GM18499 (cell line): ENCODE results near the gene EMC10.

Source experiments
- ATAC-seq: cut with Tn5 transposase; IDR thresholded peaks from one replicate; pipeline ENCODE4 v1.9.1; 2021; ENCODE audit warnings: moderate number of reproducible peaks; ENCODE audit not compliant: insufficient read depth, unreplicated experiment

EMC10 gene

DNA sequence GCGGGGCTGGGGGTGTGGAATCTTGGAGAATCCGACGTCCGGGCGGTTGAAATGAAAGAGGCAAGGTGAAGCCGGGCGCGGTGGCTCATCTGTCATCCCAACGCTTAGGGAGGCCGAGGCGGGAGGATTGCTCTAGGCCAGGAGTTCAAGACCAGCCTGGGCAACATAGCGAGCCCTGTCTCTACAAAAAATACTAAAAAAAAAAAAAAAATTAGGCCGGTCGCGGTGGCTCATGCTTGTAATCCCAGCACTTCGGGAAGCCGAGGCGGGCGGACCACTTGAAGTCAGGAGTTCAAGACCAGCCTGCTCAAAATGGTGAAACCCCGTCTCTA lies 566 bp downstream of the EMC10 start:
- no peak for ATAC-seq

DNA sequence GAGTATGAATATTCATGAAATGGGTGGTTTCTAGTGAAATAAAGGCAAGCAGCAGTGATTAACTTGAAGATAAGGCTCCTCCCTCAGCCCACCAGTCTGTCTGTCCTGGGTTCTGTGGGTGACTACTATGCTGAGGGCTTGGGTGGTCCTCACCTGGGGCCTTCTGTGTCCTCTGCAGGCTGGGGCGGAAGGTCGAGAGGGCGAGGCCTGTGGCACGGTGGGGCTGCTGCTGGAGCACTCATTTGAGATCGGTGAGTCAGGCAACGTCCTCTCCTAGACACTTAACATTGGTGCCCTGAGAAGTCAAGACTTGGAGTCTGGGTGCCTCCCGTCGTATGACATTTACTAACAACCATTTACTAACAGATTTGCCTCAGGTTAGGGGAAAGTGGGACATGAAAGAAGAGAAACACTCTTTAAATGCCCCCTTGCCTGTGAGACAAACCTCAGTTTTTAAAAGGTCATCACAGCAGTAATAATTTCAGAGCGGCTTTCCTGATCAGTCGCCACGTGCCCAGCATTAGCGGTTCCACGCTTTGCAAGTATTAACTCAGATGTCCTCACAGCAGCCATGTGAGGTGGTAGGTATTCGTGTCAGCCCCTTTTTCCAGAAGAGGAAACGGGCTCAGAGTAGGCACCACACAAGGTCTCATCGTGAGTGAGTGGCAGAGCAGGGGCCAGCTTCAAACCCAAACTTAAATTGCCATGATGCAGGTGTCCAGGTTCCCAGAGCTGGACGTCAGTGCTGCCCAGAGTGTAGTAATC lies 1.6 kb downstream of the EMC10 start:
- ATAC-seq, result no peak

DNA sequence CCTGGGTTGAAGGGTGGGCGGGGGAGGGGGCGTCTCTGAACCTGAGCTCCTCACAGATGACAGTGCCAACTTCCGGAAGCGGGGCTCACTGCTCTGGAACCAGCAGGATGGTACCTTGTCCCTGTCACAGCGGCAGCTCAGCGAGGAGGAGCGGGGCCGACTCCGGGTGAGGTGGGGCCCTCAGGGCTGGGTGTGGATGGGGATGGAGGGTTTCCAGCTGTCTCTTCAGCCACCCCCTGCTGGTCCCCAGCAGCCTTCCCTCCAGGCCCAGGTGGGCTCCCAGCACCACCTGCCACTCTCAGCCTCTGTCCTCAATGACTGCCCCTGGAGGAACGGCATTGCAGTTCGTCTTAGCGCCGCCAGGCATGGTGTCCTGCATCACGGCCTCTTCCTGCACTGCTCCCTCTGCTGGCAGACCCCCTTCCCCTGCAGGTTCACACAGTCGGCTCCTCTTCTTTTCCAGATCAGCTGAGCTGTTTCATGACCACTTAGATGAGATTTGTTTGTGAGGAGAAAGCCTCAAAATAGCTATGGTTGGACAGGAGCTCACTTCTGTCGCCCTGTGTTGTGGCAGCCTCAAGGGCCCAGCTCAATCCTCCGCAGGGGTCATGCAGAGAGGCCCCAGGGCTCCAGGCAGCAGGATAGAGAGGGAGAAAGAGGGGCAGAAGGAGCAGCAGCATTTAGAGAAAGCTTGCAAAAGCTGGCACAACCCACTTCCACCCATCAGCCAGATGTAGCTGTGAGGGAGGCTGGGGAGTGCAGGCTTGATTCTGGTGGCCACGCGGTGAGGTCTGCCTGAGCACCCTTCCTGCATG lies 2.8 kb downstream of the EMC10 start:
- ATAC-seq, result no peak

DNA sequence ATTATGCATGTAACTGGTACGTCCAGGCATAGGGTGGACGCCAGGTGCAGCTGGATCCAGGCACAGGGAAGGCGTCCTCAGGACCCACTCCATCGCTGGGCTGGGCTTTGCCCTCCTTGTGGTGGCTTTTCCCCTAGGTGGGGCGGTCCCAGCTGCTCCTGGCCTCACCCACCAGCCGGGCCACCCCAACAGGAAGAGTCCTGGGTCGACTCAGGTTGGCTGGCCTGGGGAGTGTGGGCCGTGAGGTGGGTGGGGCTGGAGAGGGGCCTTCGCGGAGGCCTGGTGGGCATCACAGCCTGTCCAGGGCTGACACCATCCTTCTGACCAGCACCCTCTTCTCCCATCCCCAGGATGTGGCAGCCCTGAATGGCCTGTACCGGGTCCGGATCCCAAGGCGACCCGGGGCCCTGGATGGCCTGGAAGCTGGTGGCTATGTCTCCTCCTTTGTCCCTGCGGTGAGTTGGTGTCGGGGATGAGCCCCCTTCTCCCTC lies 3.5 kb downstream of the EMC10 start:
- ATAC-seq, result no peak

GRCh38 chr19:50480281-50481111 lies 4.2 kb downstream of the EMC10 start:
- no peak for ATAC-seq

GRCh38 chr19:50481351-50482149 lies 5.2 kb downstream of the EMC10 start:
- ATAC-seq, result no peak

DNA sequence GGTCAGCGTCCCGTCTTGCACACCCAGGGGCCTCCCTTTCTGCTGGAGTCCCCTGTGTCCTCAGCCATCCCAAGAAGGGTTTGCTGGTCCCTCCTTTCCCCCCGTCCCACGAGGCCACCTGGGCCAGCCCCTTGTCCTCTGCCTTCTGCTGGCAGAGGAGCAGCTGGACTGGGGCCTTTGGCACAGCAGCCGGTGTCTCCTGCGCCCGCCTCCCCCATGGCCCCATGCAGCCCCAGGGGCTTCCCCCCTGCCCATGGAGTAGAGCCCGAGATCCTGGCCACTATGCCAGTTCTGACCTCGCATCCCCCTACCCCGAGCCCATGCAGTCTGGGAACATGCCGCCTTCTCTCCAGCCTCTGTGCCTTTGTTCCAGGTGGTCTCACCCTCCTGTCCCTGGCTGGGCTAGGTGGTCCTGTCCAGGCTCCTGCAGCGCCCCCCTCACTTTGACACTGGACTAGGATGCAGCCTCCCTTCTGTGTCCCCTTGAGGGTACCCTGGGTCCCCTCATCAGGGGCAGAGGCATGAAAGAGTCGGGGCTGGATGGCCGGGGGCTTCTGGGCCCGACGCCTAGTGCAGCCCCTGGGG lies 6.1 kb downstream of the EMC10 start:
- ATAC-seq, result no peak

DNA sequence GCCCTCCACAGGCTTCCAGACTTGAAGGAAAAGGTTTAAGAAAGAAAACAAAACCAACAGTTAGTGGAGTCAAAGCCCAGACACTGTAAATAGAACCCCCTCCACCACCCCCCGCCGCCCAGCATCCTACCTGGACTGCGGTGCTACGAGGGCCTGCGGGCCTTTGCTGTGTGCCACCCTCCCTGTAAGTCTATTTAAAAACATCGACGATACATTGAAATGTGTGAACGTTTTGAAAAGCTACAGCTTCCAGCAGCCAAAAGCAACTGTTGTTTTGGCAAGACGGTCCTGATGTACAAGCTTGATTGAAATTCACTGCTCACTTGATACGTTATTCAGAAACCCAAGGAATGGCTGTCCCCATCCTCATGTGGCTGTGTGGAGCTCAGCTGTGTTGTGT lies 6.6 kb downstream of the EMC10 start:
- ATAC-seq, result no peak

DNA sequence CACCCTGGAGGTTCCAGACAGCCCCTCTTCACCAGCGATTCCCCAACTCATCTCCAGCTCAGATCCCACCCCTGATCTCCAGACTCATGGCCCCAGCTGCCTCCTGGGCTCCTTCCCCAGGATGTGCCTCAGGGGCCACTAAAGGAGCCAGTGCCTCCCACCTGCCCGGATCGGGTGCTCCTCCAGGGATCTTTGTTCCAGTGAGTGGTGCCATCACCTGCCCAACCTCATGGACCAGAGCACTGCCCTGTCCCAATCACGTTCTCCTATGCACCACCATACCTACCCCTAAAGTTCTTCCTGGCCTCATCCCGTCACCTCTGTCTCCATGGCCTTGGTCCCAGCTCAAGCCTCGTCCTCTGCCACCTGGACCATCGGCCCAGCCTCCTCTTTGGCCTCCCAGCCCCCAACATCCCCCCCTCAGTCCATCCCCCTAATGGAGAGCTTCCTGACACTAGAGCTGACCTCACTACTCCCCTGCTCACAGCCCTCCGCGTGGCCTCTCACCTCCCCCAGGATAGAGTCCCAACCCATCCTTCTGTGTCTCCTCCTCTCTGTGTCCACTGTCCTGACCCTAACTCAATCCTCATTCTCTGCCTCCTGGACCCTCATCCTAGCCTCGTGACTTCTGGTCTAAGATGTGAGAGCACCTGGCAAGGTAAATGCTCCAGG lies 9.1 kb downstream of the EMC10 start:
- ATAC-seq, result no peak

- no peak for ATAC-seq
Measured at GRCh38 chr19:50486823-50487515, 10.7 kb downstream of the EMC10 start.

- no peak for ATAC-seq
Measured at GRCh38 chr19:50488389-50489194, 12.3 kb downstream of the EMC10 start.

DNA sequence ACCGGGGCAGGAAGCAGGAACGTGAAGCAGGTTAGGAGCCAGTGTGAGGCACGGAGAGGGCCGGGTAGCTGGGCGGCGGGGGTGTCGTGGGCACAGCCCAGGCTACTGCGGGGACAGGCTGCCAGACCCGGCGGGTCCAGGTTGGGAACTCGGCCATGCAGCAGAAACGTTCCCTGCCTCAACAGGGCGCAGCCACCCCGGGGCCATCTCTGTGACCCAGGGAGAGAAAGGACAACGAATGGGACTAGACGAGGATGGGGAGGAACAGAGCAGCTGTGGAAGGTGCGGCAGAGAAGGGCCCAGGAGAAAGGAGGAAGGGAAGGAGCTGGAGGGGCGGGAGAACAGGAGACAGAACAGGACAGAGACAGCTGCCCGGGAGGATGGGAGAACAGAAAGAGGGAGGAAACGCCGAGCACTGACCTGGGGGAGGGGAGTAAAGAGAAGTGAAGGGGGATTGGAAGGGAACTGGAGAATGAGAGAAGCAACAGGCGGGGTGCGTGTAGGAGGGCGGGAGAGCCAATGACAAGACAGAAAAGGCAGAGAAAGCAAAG lies 13.2 kb downstream of the EMC10 start:
- ATAC-seq, result no peak

DNA sequence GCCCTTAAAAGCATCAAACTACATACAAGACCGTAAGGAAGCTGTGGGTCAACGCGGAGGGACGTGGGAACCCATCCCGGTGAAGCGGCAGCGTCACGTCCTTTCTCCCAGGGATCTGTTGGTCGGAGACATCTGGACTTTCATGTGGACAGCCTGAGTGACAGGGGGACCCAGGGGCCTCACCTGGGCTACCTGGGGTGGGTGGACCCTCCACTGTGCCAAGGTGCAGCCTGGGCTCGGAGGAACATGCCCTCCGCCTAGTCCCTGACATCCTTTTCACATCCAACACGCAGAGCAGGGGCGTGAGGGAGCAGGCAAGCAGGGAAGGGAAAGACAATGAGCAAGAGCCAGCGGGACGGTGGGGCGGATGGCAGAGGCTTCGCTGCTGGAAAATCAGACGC lies 14.1 kb downstream of the EMC10 start:
- ATAC-seq, result no peak

- no peak for ATAC-seq
Measured at GRCh38 chr19:50490991-50491472, 14.7 kb downstream of the EMC10 start.

GRCh38 chr19:50492303-50493052 lies 16.2 kb downstream of the EMC10 start:
- no peak for ATAC-seq

- no peak for ATAC-seq
Measured at GRCh38 chr19:50493171-50493570, 16.9 kb downstream of the EMC10 start.
